ENCODE results near the gene LMNB1. TPM values are rescaled to one million over a fixed set of nuclear protein-coding genes. Genes with fewer than 3 reads are reported as not detected.

LMNB1 gene
- total and polyA plus RNA-seq, 2 of the 13 experiments (the other 11 are each of a cell fraction or from before 2014, with no cell fraction given) = 12.5 to 159 TPM

- TF ChIP-seq ZFP1 (CRISPR knock-in tag; IDR thresholded peaks at IDR 0.05) (no peak), GZF1 (CRISPR knock-in tag; IDR thresholded peaks at IDR 0.05) (no peak), ETS1 (CRISPR knock-in tag; IDR thresholded peaks at IDR 0.05) (no peak), ISX (CRISPR knock-in tag; conservative IDR thresholded peaks at IDR 0.05) (no peak), BATF2 (CRISPR knock-in tag; IDR thresholded peaks at IDR 0.05) (no peak), POLR2G (IDR thresholded peaks at IDR 0.05; ENCODE audit: low read depth, low read length) (no peak)
- in situ Hi-C loops (cut with HindIII; ENCODE audit: extremely low pct_ligation_motif_present, low pct_unique_long_range_greater_than_20kb) = no loop called here
- no peak overlapping the region for H3K27ac ChIP-seq (ENCODE audit: extremely low read length, insufficient read depth, low read length)
- H3K4me1 ChIP-seq (ENCODE audit: insufficient read depth, low read length) = no peaks in the 10 kb centered on the region
- H3K9me3 ChIP-seq (ENCODE audit: low read length) = no peaks in the 10 kb centered on the region
- intact Hi-C loops (cut with micrococcal nuclease; ENCODE audit: unreplicated experiment) = no loop called here
- POLR2A ChIA-PET = no interaction called here
- no peaks in the 10 kb centered on the region for H4K20me1 ChIP-seq (ENCODE audit: insufficient read depth, low read length)
- ATAC-seq = no peak
- BruUV-seq (replicated peaks) = no TSS peak
- H3K4me2 ChIP-seq (ENCODE audit: low read depth, low read length) = no peak overlapping the region
- H3K4me3 ChIP-seq (replicated peaks in 1 of 3; ENCODE audit: insufficient read depth in 1 of 3, low read depth in 2 of 3, low read length in 3 of 3) = no peak overlapping the region
- no peak for DNase-seq (ENCODE audit: low spot score)
- H3K27me3 ChIP-seq (ENCODE audit: control insufficient read depth in 1 of 2, insufficient read depth in 2 of 2, low read length in 2 of 2) = no peaks in the 10 kb centered on the region
- H3K36me3 ChIP-seq (replicated peaks in 1 of 2; ENCODE audit: control insufficient read depth in 1 of 2, insufficient read depth in 2 of 2, low read length in 2 of 2) = no peaks in the 10 kb centered on the region; a peak in 1 of 5 replicates
- H2AFZ ChIP-seq (ENCODE audit: low read length) = no peak overlapping the region
- WGBS (ENCODE audit: low lambda C conversion rate) = 78% methylated on average over 7 of the region's 8 CpGs
- no peak for FAIRE-seq
- no peaks in the 10 kb centered on the region for H3K79me2 ChIP-seq (ENCODE audit: insufficient read depth, low read length)
- CTCF ChIA-PET (ENCODE audit: low intra/inter-chr PET ratio, low total read pairs) = no interaction called here
- H3K9ac ChIP-seq (ENCODE audit: insufficient read depth, low read depth, low read length) = no peak overlapping the region
Observed at GRCh38 chr5:126855266-126855665, 78.3 kb downstream of the LMNB1 start.
